HepG2 (cell line): ENCODE data around the gene PPM1G. TPM values are rescaled to one million over a fixed set of nuclear protein-coding genes. Genes with fewer than 3 reads are reported as not detected.

ENCODE experiments used
- ATAC-seq: fragments of 200-7000 bp; cut with Tn5 transposase; 3 replicates; pipeline ENCODE4 v1.9.1; 2020; ENCODE audit warnings: mild to moderate bottlenecking, moderate library complexity
- BruUV-seq: library from RNA; stranded (reverse); fragments of 400-500 nt; replicated peaks from 2 replicates; lab custom pipeline; 2021; lab: Mats Ljungman, UMichigan
- CTCF ChIA-PET: fragments of 300-600 bp; formaldehyde crosslinking; extraction: SDS; loops from one replicate; lab custom pipeline; 2021; ENCODE audit warnings: low total read pairs, inconsistent platforms, low intra/inter-chr PET ratio; lab: Yijun Ruan, JAX
- POLR2A ChIA-PET: fragments of 350-600 bp; sonication (Branson Sonifier 250); formaldehyde crosslinking; loops from one replicate; lab custom pipeline; 2020; ENCODE audit warnings: antibody characterized with exemption, inconsistent platforms; lab: Yijun Ruan, JAX
- DNase-seq: peaks from one replicate; pipeline ENCODE4 v3.0.0-alpha.2; 2015; ENCODE audit warnings: low spot score
- FAIRE-seq: peaks from 3 replicates; lab custom pipeline; 2011; peaks lifted over from hg19 to GRCh38; lab: Jason Lieb, UNC
- H2AFZ ChIP-seq: one replicate; pipeline ENCODE4 v1.6.1; 2011; ENCODE audit warnings: low read length, inconsistent platforms
- H3K27ac ChIP-seq: fragments of 300-600 bp; 3 replicates; pipeline ENCODE4 v1.8.0; 2011; ENCODE audit warnings: mixed run types, mild to moderate bottlenecking, mixed read lengths, low read length, inconsistent platforms; ENCODE audit not compliant: insufficient read depth; ENCODE audit errors: extremely low read length
- H3K27me3 ChIP-seq, 2 experiments: fragments of 200-600 bp in 1 of 2; 2 replicates in 1 of 2; 3 replicates in 1 of 2; pipeline versions ENCODE4 v1.6.0 to v1.8.0; 2011; ENCODE audit warnings: low read length in 2 of 2, mild to moderate bottlenecking in 2 of 2, moderate library complexity in 2 of 2, inconsistent platforms in 1 of 2; ENCODE audit not compliant: insufficient read depth in 2 of 2, control insufficient read depth in 1 of 2
- H3K36me3 ChIP-seq, 2 experiments: fragments of 200-600 bp in 1 of 2; replicated peaks in 1 of 2; 2 replicates in 1 of 2; 3 replicates in 1 of 2; pipeline versions ENCODE4 v1.5.1 to v1.8.0; 2011; ENCODE audit warnings: low read length in 2 of 2, inconsistent platforms in 1 of 2; ENCODE audit not compliant: insufficient read depth in 2 of 2, control insufficient read depth in 1 of 2
- H3K4me1 ChIP-seq: 2 replicates; pipeline ENCODE4 v1.5.1; 2012; ENCODE audit warnings: low read length, inconsistent platforms; ENCODE audit not compliant: insufficient read depth
- H3K4me2 ChIP-seq: 2 replicates; pipeline ENCODE4 v1.6.0; 2011; ENCODE audit warnings: low read depth, low read length, inconsistent platforms
- H3K4me3 ChIP-seq, 3 experiments: fragments of 200-600 bp in 1 of 3; sonication (generic), shearing (Covaris generic) in 1 of 3; replicated peaks in 1 of 3; 2 replicates each; pipeline ENCODE4 v1.5.1; 2011 to 2016; ENCODE audit warnings: low read length in 3 of 3, inconsistent platforms in 2 of 3, low read depth in 2 of 3, mild to moderate bottlenecking in 2 of 3, control low read depth in 1 of 3, mixed read lengths in 1 of 3; ENCODE audit not compliant: insufficient read depth in 1 of 3
- H3K79me2 ChIP-seq: one replicate; pipeline ENCODE4 v1.6.1; 2011; ENCODE audit warnings: low read length, inconsistent platforms; ENCODE audit not compliant: insufficient read depth
- H3K9ac ChIP-seq: 2 replicates; pipeline ENCODE4 v1.6.0; 2011; ENCODE audit warnings: mild to moderate bottlenecking, low read depth, low read length, inconsistent platforms; ENCODE audit not compliant: insufficient read depth
- H3K9me3 ChIP-seq: 2 replicates; pipeline ENCODE4 v1.5.1; 2012; ENCODE audit warnings: mild to moderate bottlenecking, low read length
- H4K20me1 ChIP-seq: 2 replicates; pipeline ENCODE4 v1.6.0; 2011; ENCODE audit warnings: inconsistent platforms, mild to moderate bottlenecking, low read length, moderate library complexity; ENCODE audit not compliant: insufficient read depth
- EZH2 ChIP-seq: conservative IDR thresholded peaks from 2 replicates; pipeline ENCODE4 v1.6.1; 2012; ENCODE audit warnings: mild to moderate bottlenecking, low read depth, low read length, moderate library complexity
- FUBP1 ChIP-seq: sonication (generic); formaldehyde crosslinking; IDR thresholded peaks from 2 replicates; pipeline ENCODE4 v1.5.1; 2020; ENCODE audit warnings: missing genetic modification reagents, mild to moderate bottlenecking, borderline replicate concordance
- HOXD1 ChIP-seq: sonication (generic); formaldehyde crosslinking; IDR thresholded peaks from 2 replicates; pipeline ENCODE4 v1.5.0; 2020; ENCODE audit warnings: missing genetic modification reagents
- JDP2 ChIP-seq: sonication (generic); formaldehyde crosslinking; IDR thresholded peaks from 2 replicates; pipeline ENCODE4 v1.8.1; 2022; ENCODE audit warnings: missing genetic modification reagents, borderline replicate concordance
- KDM1A ChIP-seq: IDR thresholded peaks from 2 replicates; pipeline ENCODE4 v1.6.1; 2016; ENCODE audit warnings: missing compliant biosample characterization
- MED1 ChIP-seq: sonication (generic); formaldehyde crosslinking; IDR thresholded peaks from 2 replicates; pipeline ENCODE4 v1.4.0; 2020; ENCODE audit warnings: missing genetic modification reagents
- NFAT5 ChIP-seq: sonication (generic); formaldehyde crosslinking; IDR thresholded peaks from 2 replicates; pipeline ENCODE4 v1.4.0; 2020; ENCODE audit warnings: missing genetic modification reagents
- NFKBIZ ChIP-seq: IDR thresholded peaks from 2 replicates; pipeline ENCODE4 v1.6.1; 2018; ENCODE audit warnings: missing genetic modification reagents, missing compliant biosample characterization
- POLR2G ChIP-seq: fragments of 200-400 bp; formaldehyde crosslinking; IDR thresholded peaks from 2 replicates; pipeline ENCODE4 v1.6.1; 2018; ENCODE audit warnings: mild to moderate bottlenecking, low read depth, low read length, moderate library complexity
- TBX3 ChIP-seq: fragments of 450-650 bp; IDR thresholded peaks from 2 replicates; pipeline ENCODE4 v1.6.1; 2017; ENCODE audit warnings: antibody characterized with exemption, mild to moderate bottlenecking, inconsistent platforms, borderline replicate concordance
- ZNF468 ChIP-seq: sonication (generic); formaldehyde crosslinking; IDR thresholded peaks from 2 replicates; pipeline ENCODE4 v1.8.0; 2022; ENCODE audit warnings: mild to moderate bottlenecking, moderate library complexity, missing genetic modification reagents
- ZNF589 ChIP-seq: sonication (generic); formaldehyde crosslinking; conservative IDR thresholded peaks from 2 replicates; pipeline ENCODE4 v1.8.0; 2022; ENCODE audit warnings: mild to moderate bottlenecking, moderate library complexity, missing genetic modification reagents
- ZNF609 ChIP-seq: sonication (generic); formaldehyde crosslinking; IDR thresholded peaks from 2 replicates; pipeline ENCODE4 v1.4.0; 2020; ENCODE audit warnings: mild to moderate bottlenecking, missing genetic modification reagents, borderline replicate concordance
- ZNF713 ChIP-seq: sonication (generic); formaldehyde crosslinking; IDR thresholded peaks from 2 replicates; pipeline ENCODE4 v1.4.0; 2020; ENCODE audit warnings: mild to moderate bottlenecking, missing genetic modification reagents
- WGBS: methylation state at CpG from one replicate; pipeline ENCODE4 v1.1.6; 2017; ENCODE audit warnings: low lambda C conversion rate; 5-methylcytosine and 5-hydroxymethylcytosine counted together
- in situ Hi-C: cut with HindIII; loops from 2 replicates; pipeline ENCODE4 v1.10.0; 2017; ENCODE audit warnings: low pct_unique_long_range_greater_than_20kb; ENCODE audit not compliant: extremely low pct_ligation_motif_present
- intact Hi-C: fragments of 100-400 bp; cut with micrococcal nuclease; formaldehyde crosslinking; loops from one replicate; pipeline ENCODE4 v1.10.0; 2022; ENCODE audit not compliant: unreplicated experiment
- polyA plus RNA-seq, 8 experiments: library from polyadenylated mRNA; depleted of rRNA in 3 of 8; stranded (reverse) in 7 of 8; unstranded in 1 of 8; fragments of >200 nt; fragmentation: Illumina TruSeq in 4 of 8; extraction: Trizol in 4 of 8; gene quantifications; 2 replicates each; pipeline versions ENCODE4 v1.2.1 to v1.2.3, GENCODE V29; 2011 to 2016; ENCODE audit warnings: low read depth in 4 of 8, missing spikeins in 1 of 8, mixed read lengths in 1 of 8; ENCODE audit not compliant: insufficient read depth in 1 of 8
- total RNA-seq, 5 experiments: library from RNA; depleted of rRNA; stranded (reverse); fragments of >200 nt; fragmentation: Illumina TruSeq; extraction: Trizol; gene quantifications; 2 replicates each; pipeline ENCODE4 v1.2.3, GENCODE V29; 2016; ENCODE audit warnings: low read depth in 1 of 5

The PPM1G gene
- total and polyA plus RNA-seq, 2 of the 13 experiments (the other 11 are each of a cell fraction or from before 2014, with no cell fraction given), result 58.2 to 213 TPM

- H3K4me3 ChIP-seq, result no peak overlapping the region
- peaks cover 8 to 18% of the 10 kb centered on the region in 2 experiments; a peak in 4 of 5 replicates for H3K36me3 ChIP-seq
- ATAC-seq, result no peak; the same call in 2 of the 3 replicates
- H3K4me1 ChIP-seq, result peaks cover 32% of the 10 kb centered on the region
- intact Hi-C loops, result no loop called here
- no peak for FAIRE-seq
- no peak overlapping the region for H3K4me2 ChIP-seq
- H3K27me3 ChIP-seq, result no peaks in the 10 kb centered on the region
- peaks cover 79% of the 10 kb centered on the region for H3K79me2 ChIP-seq
- BruUV-seq, result no TSS peak
- in situ Hi-C loops, result no loop called here
- no peaks in the 10 kb centered on the region for H3K9me3 ChIP-seq
- POLR2A ChIA-PET, result no interaction called here
- peaks cover 6% of the 10 kb centered on the region; the same call in 1 of the 2 replicates for H4K20me1 ChIP-seq
- no peak overlapping the region for H3K9ac ChIP-seq
- 97% methylated on average over 2 of the region's 2 CpGs for WGBS
- CTCF ChIA-PET, result no interaction called here
- DNase-seq, result no peak
- H2AFZ ChIP-seq, result no peak overlapping the region
- no peak overlapping the region for H3K27ac ChIP-seq
- TF ChIP-seq POLR2G, result no peak
- TF ChIP-seq FUBP1, result no peak
- TF ChIP-seq NFAT5 (CRISPR knock-in tag), result no peak
- no peak for TF ChIP-seq ZNF713 (CRISPR knock-in tag)
- TF ChIP-seq ZNF468 (CRISPR knock-in tag), result no peak
- no peak for TF ChIP-seq MED1
- TF ChIP-seq JDP2 (CRISPR knock-in tag), result no peak
- no peak for TF ChIP-seq ZNF609 (CRISPR knock-in tag)
- no peak for TF ChIP-seq NFKBIZ (CRISPR knock-in tag)
- no peak for TF ChIP-seq EZH2
- no peak for TF ChIP-seq TBX3
- TF ChIP-seq HOXD1 (CRISPR knock-in tag), result no peak
- no peak for TF ChIP-seq KDM1A (CRISPR knock-in tag)
- TF ChIP-seq ZNF589 (CRISPR knock-in tag), result no peak
Measured at GRCh38 chr2:27347641-27348040, 61.8 kb downstream of the PPM1G start.
